NK-92 treated with Interleukin-12 subunit alpha and Interleukin-12 subunit beta, amount 100 ng/mL, for 24 hours (cell line): Measurements from ENCODE around the gene LY6G5C.

Experiments used
- DNase-seq: peaks from one replicate; lab custom pipeline; 2025; lab: John Stamatoyannopoulos, UW

LY6G5C gene

GRCh38 chr6:31662124-31662723, 18.6 kb downstream of the LY6G5C start:
- DNase-seq, result no peak

GRCh38 chr6:31661262-31662123, 19.4 kb downstream of the LY6G5C start:
- DNase-seq, result no peak

- DNase-seq, result peak; percentile 77
These were observed 20.2 kb downstream of the LY6G5C start, which contains the start of gene C6orf47 for GRCh38 chr6:31660381-31661261. C6orf47 (minus strand) TSS chr6:31660778; CDS start chr6:31659947, 831 bp downstream.

- no peak for DNase-seq
These were observed 21.1 kb downstream of the LY6G5C start for GRCh38 chr6:31659649-31660380.

- no peak for DNase-seq
These were observed 21.8 kb downstream of the LY6G5C start for GRCh38 chr6:31658983-31659648.

GRCh38 chr6:31658158-31658688, 22.6 kb downstream of the LY6G5C start:
- DNase-seq, result no peak

- DNase-seq, result peak; percentile 18
These were observed 23.3 kb downstream of the LY6G5C start for GRCh38 chr6:31657406-31658157.

- no peak for DNase-seq
These were observed 25.3 kb downstream of the LY6G5C start, which contains the start of gene APOM for GRCh38 chr6:31655349-31656237. APOM (plus strand) TSS chr6:31655894; CDS start chr6:31655967, 73 bp downstream.

- DNase-seq, result no peak
These were observed 26.1 kb downstream of the LY6G5C start for GRCh38 chr6:31654574-31655348.

- DNase-seq, result peak; percentile 88
These were observed 27.7 kb downstream of the LY6G5C start for GRCh38 chr6:31652925-31653724.

GRCh38 chr6:31651602-31652191, 29.2 kb downstream of the LY6G5C start:
- no peak for DNase-seq

GRCh38 chr6:31645325-31645724, 35.5 kb downstream of the LY6G5C start:
- no peak for DNase-seq

- no peak for DNase-seq
These were observed 36.9 kb downstream of the LY6G5C start for GRCh38 chr6:31643818-31644454.

- no peak for DNase-seq
These were observed 37.9 kb downstream of the LY6G5C start for GRCh38 chr6:31642798-31643570.

GRCh38 chr6:31641370-31641769, 39.5 kb downstream of the LY6G5C start:
- no peak for DNase-seq

GRCh38 chr6:31640612-31641011, 40.3 kb downstream of the LY6G5C start:
- DNase-seq, result no peak
